ENCODE data around the gene TMA16. TPM values are rescaled to one million over a fixed set of nuclear protein-coding genes. Genes with fewer than 3 reads are reported as not detected.

The TMA16 gene
- total and polyA plus RNA-seq, 2 donors (not counting 3 experiments of a cell fraction or from before 2014, with no cell fraction given), result 4.2 to 42.7 TPM

GRCh38 chr4:163563592-163563991 is 69.1 kb downstream of the TMA16 start:
- Histone ChIP-seq H3K9me3 (replicated peaks; ENCODE audit: control insufficient read depth, insufficient read depth, low read length) (no peaks in the 10 kb centered on the region), H3K79me2 (ENCODE audit: control insufficient read depth, insufficient read depth, low read length) (no peaks in the 10 kb centered on the region), H4K20me1 (replicated peaks; ENCODE audit: control insufficient read depth, extremely low read depth, insufficient read depth, low read length) (no peaks in the 10 kb centered on the region), H3K9me1 (replicated peaks; ENCODE audit: control insufficient read depth, extremely low read depth, insufficient read depth, low read length) (no peaks in the 10 kb centered on the region), H3K27me3 (ENCODE audit: control insufficient read depth in 2 of 2, insufficient read depth in 2 of 2, low read length in 2 of 2) (no peaks in the 10 kb centered on the region), H3K36me3 (ENCODE audit: control insufficient read depth in 2 of 2, extremely low read depth in 1 of 2, insufficient read depth in 2 of 2, low read length in 2 of 2) (no peaks in the 10 kb centered on the region), H3K9ac (replicated peaks; ENCODE audit: extremely low read depth, insufficient read depth, low read length) (no peak overlapping the region), H3K4me2 (ENCODE audit: insufficient read depth, low read length) (no peak overlapping the region), H3K4me1 (ENCODE audit: control insufficient read depth, extremely low read depth, insufficient read depth, low read length) (no peaks in the 10 kb centered on the region), H3K4me3 (replicated peaks in 1 of 3; ENCODE audit: insufficient read depth in 1 of 3, low read depth in 1 of 3, low read length in 3 of 3) (no peak overlapping the region), H2AFZ (ENCODE audit: low read depth, low read length) (no peak overlapping the region), H3K27ac (ENCODE audit: insufficient read depth, low read depth, low read length) (no peak overlapping the region)
- DNase-seq (ENCODE audit: low read depth, low spot score) (no peak), FAIRE-seq (no peak)
- TF ChIP-seq MYC (IDR thresholded peaks at IDR 0.05; ENCODE audit: low read depth, low read length) (no peak), POLR2A (IDR thresholded peaks at IDR 0.05; ENCODE audit: low read depth, low read length) (no peak), FOS (IDR thresholded peaks at IDR 0.05; ENCODE audit: borderline replicate concordance, insufficient read depth, low read length) (no peak), GATA2 (IDR thresholded peaks at IDR 0.05; ENCODE audit: insufficient read depth, insufficient read length, low read depth, low read length) (no peak), POLR2AphosphoS5 (IDR thresholded peaks at IDR 0.05; ENCODE audit: insufficient read depth, low read depth, low read length) (no peak), EZH2 (IDR thresholded peaks at IDR 0.05; ENCODE audit: borderline replicate concordance, low read depth, low read length, severe bottlenecking) (no peak), CTCF (IDR thresholded peaks at IDR 0.05; ENCODE audit: extremely low read depth in 1 of 2, insufficient read depth in 1 of 2, low read depth in 1 of 2, low read length in 2 of 2) (no peak), MAX (IDR thresholded peaks at IDR 0.05; ENCODE audit: insufficient read depth, insufficient read length) (no peak), JUN (IDR thresholded peaks at IDR 0.05; ENCODE audit: borderline replicate concordance, insufficient read depth, insufficient read length, low read depth) (no peak)
- ChIA-PET CTCF (interaction anchor here (1.1 kb wide), 1 partner anchor 1168 kb away, joined by 3 read pairs; no protein-coding TSS in a partner anchor), POLR2A (no interaction called here)
- no TSS peak for BruUV-seq (replicated peaks)
- intact Hi-C loops (cut with micrococcal nuclease), result no loop called here
- dilution Hi-C loops (cut with MboI; ENCODE audit: extremely low pct_ligation_motif_present, low sequenced_read_pairs), result no loop called here

Data from endothelial cell of umbilical vein (primary cell).